H9 (cell line): Measurements from ENCODE around the gene PXT1. TPM values are rescaled to one million over a fixed set of nuclear protein-coding genes. Genes with fewer than 3 reads are reported as not detected.

ENCODE experiments used
- DNase-seq: peaks from one replicate; pipeline ENCODE4 v3.0.0-alpha.2; 2017
- H2AFZ ChIP-seq: one replicate; pipeline ENCODE4 v1.6.1; 2013; ENCODE audit warnings: mild to moderate bottlenecking, low read length, control low read depth, moderate library complexity
- H2AK5ac ChIP-seq: 2 replicates; pipeline ENCODE4 v1.6.1; 2013; ENCODE audit warnings: low read length, control low read depth, mixed read lengths; ENCODE audit not compliant: insufficient read length
- H2BK120ac ChIP-seq: one replicate; pipeline ENCODE4 v1.6.1; 2013; ENCODE audit warnings: low read depth, mild to moderate bottlenecking, low read length, control low read depth, inconsistent platforms; ENCODE audit not compliant: poor library complexity, severe bottlenecking
- H2BK12ac ChIP-seq: 2 replicates; pipeline ENCODE4 v1.6.1; 2013; ENCODE audit warnings: low read length, control low read depth, mixed read lengths, low read depth; ENCODE audit not compliant: insufficient read length
- H2BK15ac ChIP-seq: 2 replicates; pipeline ENCODE4 v1.6.1; 2013; ENCODE audit warnings: low read depth, low read length, control low read depth
- H2BK20ac ChIP-seq: one replicate; pipeline ENCODE4 v1.6.1; 2013; ENCODE audit warnings: low read depth, mild to moderate bottlenecking, low read length, control low read depth, inconsistent platforms; ENCODE audit not compliant: poor library complexity, severe bottlenecking
- H2BK5ac ChIP-seq: 2 replicates; pipeline ENCODE4 v1.6.1; 2013; ENCODE audit warnings: low read length, control low read depth, mixed read lengths; ENCODE audit not compliant: insufficient read length
- H3K14ac ChIP-seq: 2 replicates; pipeline ENCODE4 v1.6.1; 2013; ENCODE audit warnings: low read length, control low read depth; ENCODE audit not compliant: insufficient read depth
- H3K18ac ChIP-seq: 2 replicates; pipeline ENCODE4 v1.6.1; 2013; ENCODE audit warnings: low read depth, mild to moderate bottlenecking, mixed read lengths, low read length, control low read depth; ENCODE audit not compliant: insufficient read length
- H3K23ac ChIP-seq: 2 replicates; pipeline ENCODE4 v1.6.1; 2013; ENCODE audit warnings: low read length, control low read depth, mixed read lengths, low read depth; ENCODE audit not compliant: insufficient read length
- H3K23me2 ChIP-seq: 2 replicates; pipeline ENCODE4 v1.6.1; 2013; ENCODE audit warnings: low read depth, mild to moderate bottlenecking, mixed read lengths, low read length, control low read depth; ENCODE audit not compliant: insufficient read length, poor library complexity, severe bottlenecking
- H3K27ac ChIP-seq: 2 replicates; pipeline ENCODE4 v1.5.1; 2013; ENCODE audit warnings: low read length, control low read depth, mixed read lengths, low read depth; ENCODE audit not compliant: insufficient read length
- H3K27me3 ChIP-seq: 2 replicates; pipeline ENCODE4 v1.6.1; 2013; ENCODE audit warnings: low read length, control low read depth, inconsistent platforms; ENCODE audit not compliant: insufficient read depth
- H3K4ac ChIP-seq: 2 replicates; pipeline ENCODE4 v1.6.1; 2013; ENCODE audit warnings: low read depth, mild to moderate bottlenecking, control low read depth, inconsistent platforms, low read length, moderate library complexity
- H3K4me1 ChIP-seq: 2 replicates; pipeline ENCODE4 v1.6.1; 2013; ENCODE audit warnings: low read length, control low read depth, inconsistent platforms; ENCODE audit not compliant: insufficient read depth
- H3K4me2 ChIP-seq: 2 replicates; pipeline ENCODE4 v1.6.1; 2013; ENCODE audit warnings: low read length, control low read depth, mixed read lengths; ENCODE audit not compliant: insufficient read length, insufficient read depth
- H3K56ac ChIP-seq: 2 replicates; pipeline ENCODE4 v1.6.1; 2013; ENCODE audit warnings: low read depth, mild to moderate bottlenecking, mixed read lengths, low read length, control low read depth; ENCODE audit not compliant: insufficient read length
- H3K79me1 ChIP-seq: 2 replicates; pipeline ENCODE4 v1.6.1; 2013; ENCODE audit warnings: low read depth, mild to moderate bottlenecking, moderate library complexity, low read length, control low read depth, inconsistent platforms; ENCODE audit not compliant: insufficient read depth, poor library complexity, severe bottlenecking
- H3K79me2 ChIP-seq: 2 replicates; pipeline ENCODE4 v1.6.1; 2013; ENCODE audit warnings: low read length, control low read depth, inconsistent platforms; ENCODE audit not compliant: insufficient read depth
- H3K9ac ChIP-seq: 2 replicates; pipeline ENCODE4 v1.6.1; 2013; ENCODE audit warnings: low read length, control low read depth, mixed read lengths; ENCODE audit not compliant: insufficient read length; ENCODE audit errors: extremely low read depth
- H3K9me3 ChIP-seq: one replicate; pipeline ENCODE4 v1.6.1; 2013; ENCODE audit warnings: low read depth, low read length, inconsistent platforms; ENCODE audit not compliant: control insufficient read depth
- H3T11ph ChIP-seq: one replicate; pipeline ENCODE4 v1.6.1; 2013; ENCODE audit warnings: mild to moderate bottlenecking, low read length, control low read depth, inconsistent platforms
- H4K20me1 ChIP-seq: one replicate; pipeline ENCODE4 v1.6.1; 2013; ENCODE audit not compliant: control insufficient read depth, insufficient read length, insufficient read depth
- H4K5ac ChIP-seq: 2 replicates; pipeline ENCODE4 v1.6.1; 2013; ENCODE audit warnings: low read depth, mild to moderate bottlenecking, mixed read lengths, low read length, control low read depth; ENCODE audit not compliant: insufficient read length
- H4K8ac ChIP-seq: replicated peaks from 2 replicates; pipeline ENCODE4 v1.6.1; 2013; ENCODE audit warnings: low read length, control low read depth, mixed read lengths, low read depth; ENCODE audit not compliant: insufficient read length
- H4K91ac ChIP-seq: 2 replicates; pipeline ENCODE4 v1.6.1; 2013; ENCODE audit warnings: low read depth, mild to moderate bottlenecking, moderate library complexity, mixed read lengths, low read length, control low read depth; ENCODE audit not compliant: insufficient read length
- H3K27ac Mint-ChIP-seq, 3 experiments: 2 replicates in 2 of 3; 3 replicates in 1 of 3; pipeline ENCODE4 v1.8.0; 2020 to 2021; ENCODE audit warnings: mixed read lengths in 3 of 3, mild to moderate bottlenecking in 1 of 3, moderate library complexity in 1 of 3
- H3K27me3 Mint-ChIP-seq: 2 replicates; pipeline ENCODE4 v1.8.0; 2021; ENCODE audit warnings: low read depth, mild to moderate bottlenecking, moderate library complexity, mixed read lengths
- H3K36me3 Mint-ChIP-seq, 3 experiments: 2 replicates in 2 of 3; 3 replicates in 1 of 3; pipeline ENCODE4 v1.8.0; 2020 to 2021; ENCODE audit warnings: low read depth in 3 of 3, mixed read lengths in 3 of 3; ENCODE audit not compliant: insufficient read depth in 1 of 3
- H3K4me1 Mint-ChIP-seq, 2 experiments: 2 replicates each; pipeline ENCODE4 v1.8.0; 2020; ENCODE audit warnings: mixed read lengths in 2 of 2
- H3K4me3 Mint-ChIP-seq, 2 experiments: 2 replicates in 1 of 2; 3 replicates in 1 of 2; pipeline ENCODE4 v1.8.0; 2020 to 2021; ENCODE audit warnings: mild to moderate bottlenecking in 2 of 2, mixed read lengths in 2 of 2, moderate library complexity in 1 of 2
- H3K9me3 Mint-ChIP-seq, 2 experiments: 2 replicates in 1 of 2; 3 replicates in 1 of 2; pipeline ENCODE4 v1.8.0; 2020; ENCODE audit warnings: mild to moderate bottlenecking in 2 of 2, mixed read lengths in 2 of 2, moderate library complexity in 1 of 2
- WGBS: extraction: QIAGEN DNeasy Blood & Tissue Kit; methylation state at CpG from one replicate; pipeline ENCODE4 v1.1.7; 2013; ENCODE audit warnings: missing lambda C conversion rate, low lambda C conversion rate, mixed read lengths; ENCODE audit not compliant: insufficient read length; ENCODE audit errors: extremely low coverage; 5-methylcytosine and 5-hydroxymethylcytosine counted together
- total RNA-seq: library from RNA; stranded (reverse); gene quantifications from 2 replicates; pipeline ENCODE4 v1.2.1, GENCODE V29; 2021
- TF ChIP-seq, protein P1 (sequence below): fragments of 200-600 bp; sonication (generic); conservative IDR thresholded peaks from 3 replicates; pipeline ENCODE4 v1.8.0; 2021; ENCODE audit warnings: antibody characterized with exemption, mild to moderate bottlenecking

The PXT1 gene
- total RNA-seq, 1 experiment from 2014 or later: not detected

DNA sequence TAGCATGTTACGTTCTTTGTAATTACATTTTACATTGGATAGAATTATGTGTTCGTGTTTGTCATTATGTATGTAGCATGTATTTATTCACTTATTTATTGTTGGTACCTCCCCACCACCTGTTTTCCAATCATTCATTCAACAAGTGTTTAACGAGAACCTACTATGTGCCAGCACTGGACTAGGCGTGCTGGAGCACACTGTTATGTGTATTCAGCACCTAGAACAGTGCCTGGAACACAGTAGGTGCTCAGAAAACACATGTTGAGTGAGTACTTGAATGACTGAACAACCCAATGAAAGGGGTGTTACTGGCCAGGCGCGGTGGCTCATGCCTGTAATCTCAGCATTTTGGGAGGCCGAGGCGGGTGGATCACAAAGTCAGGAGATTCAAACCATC lies 66.5 kb downstream of the PXT1 start:
- H3K4me1 Mint-ChIP-seq: peaks cover 24% of the 10 kb centered on the region in 2 experiments
- H2BK20ac ChIP-seq: no peak overlapping the region
- H3K56ac ChIP-seq: no peak overlapping the region
- H2AFZ ChIP-seq: no peak overlapping the region
- peaks cover 0 to 7% (median 0%) of the 10 kb centered on the region in 3 experiments; a peak in 2 of 7 replicates for H3K36me3 Mint-ChIP-seq
- H3K4me3 Mint-ChIP-seq: no peak overlapping the region
- H4K20me1 ChIP-seq: no peaks in the 10 kb centered on the region
- no peaks in the 10 kb centered on the region for H3K9me3 ChIP-seq
- H4K91ac ChIP-seq: no peak overlapping the region
- H3K27ac ChIP-seq: no peak overlapping the region
- H3K23me2 ChIP-seq: no peaks in the 10 kb centered on the region
- H3T11ph ChIP-seq: no peak overlapping the region
- no peak overlapping the region for H4K8ac ChIP-seq
- H3K27ac Mint-ChIP-seq: no peak overlapping the region
- H3K18ac ChIP-seq: no peak overlapping the region
- H3K27me3 Mint-ChIP-seq: peaks cover 8% of the 10 kb centered on the region
- no peak for DNase-seq
- no peak overlapping the region for H4K5ac ChIP-seq
- H2AK5ac ChIP-seq: no peak overlapping the region
- no peak overlapping the region for H3K23ac ChIP-seq
- no peak overlapping the region for H2BK5ac ChIP-seq
- H3K4me1 ChIP-seq: peaks cover 4% of the 10 kb centered on the region; the same call in 1 of the 2 replicates
- TF ChIP-seq, protein P1, sequence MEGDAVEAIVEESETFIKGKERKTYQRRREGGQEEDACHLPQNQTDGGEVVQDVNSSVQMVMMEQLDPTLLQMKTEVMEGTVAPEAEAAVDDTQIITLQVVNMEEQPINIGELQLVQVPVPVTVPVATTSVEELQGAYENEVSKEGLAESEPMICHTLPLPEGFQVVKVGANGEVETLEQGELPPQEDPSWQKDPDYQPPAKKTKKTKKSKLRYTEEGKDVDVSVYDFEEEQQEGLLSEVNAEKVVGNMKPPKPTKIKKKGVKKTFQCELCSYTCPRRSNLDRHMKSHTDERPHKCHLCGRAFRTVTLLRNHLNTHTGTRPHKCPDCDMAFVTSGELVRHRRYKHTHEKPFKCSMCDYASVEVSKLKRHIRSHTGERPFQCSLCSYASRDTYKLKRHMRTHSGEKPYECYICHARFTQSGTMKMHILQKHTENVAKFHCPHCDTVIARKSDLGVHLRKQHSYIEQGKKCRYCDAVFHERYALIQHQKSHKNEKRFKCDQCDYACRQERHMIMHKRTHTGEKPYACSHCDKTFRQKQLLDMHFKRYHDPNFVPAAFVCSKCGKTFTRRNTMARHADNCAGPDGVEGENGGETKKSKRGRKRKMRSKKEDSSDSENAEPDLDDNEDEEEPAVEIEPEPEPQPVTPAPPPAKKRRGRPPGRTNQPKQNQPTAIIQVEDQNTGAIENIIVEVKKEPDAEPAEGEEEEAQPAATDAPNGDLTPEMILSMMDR: no peak
- no peaks in the 10 kb centered on the region for H3K79me1 ChIP-seq
- no peaks in the 10 kb centered on the region for H3K27me3 ChIP-seq
- H3K9ac ChIP-seq: no peak overlapping the region
- H3K4ac ChIP-seq: no peak overlapping the region
- no peak overlapping the region for H3K14ac ChIP-seq
- no peak overlapping the region for H2BK12ac ChIP-seq
- peaks cover 0 to 4% of the 10 kb centered on the region in 2 experiments; a peak in 2 of 5 replicates for H3K9me3 Mint-ChIP-seq
- no peak overlapping the region for H3K4me2 ChIP-seq
- H2BK15ac ChIP-seq: no peak overlapping the region
- no CpG with 5 or more reads among the region's 8 CpGs for WGBS
- 0 out of 2 replicates have a peak, but pooled peaks cover 2% of the 10 kb centered on the region for H3K79me2 ChIP-seq
- no peak overlapping the region for H2BK120ac ChIP-seq
